HG03108 (cell line): ENCODE measurements around the gene AK4.
"Not testable (repeated sequence)": the region's sequence is repeated elsewhere in the genome, so short reads cannot be mapped to it uniquely, and the experiment has no call there.

Experiments
- ATAC-seq: cut with Tn5 transposase; IDR thresholded peaks from one replicate; pipeline ENCODE4 v1.9.1; 2021; ENCODE audit warnings: moderate library complexity; ENCODE audit not compliant: unreplicated experiment

The AK4 gene

DNA sequence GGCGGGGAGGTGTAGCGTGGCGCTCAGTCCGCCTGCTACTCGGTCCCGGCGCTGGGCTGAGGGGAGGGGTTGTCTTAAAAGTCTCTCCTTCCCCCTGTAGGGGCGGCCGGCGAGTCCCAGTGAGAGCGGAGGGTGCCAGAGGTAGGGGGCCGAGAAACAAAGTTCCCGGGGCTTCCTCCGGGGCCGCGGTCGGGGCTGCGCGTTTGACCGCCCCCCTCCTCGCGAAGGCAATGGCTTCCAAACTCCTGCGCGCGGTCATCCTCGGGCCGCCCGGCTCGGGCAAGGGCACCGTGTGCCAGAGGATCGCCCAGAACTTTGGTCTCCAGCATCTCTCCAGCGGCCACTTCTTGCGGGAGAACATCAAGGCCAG lies at the start of gene AK4:
Gene AK4, plus strand, starts transcription at position 26 of the 370 bp plus-strand sequence. Its CDS starts 205 bp downstream, at position 231.
- peak; percentile 5 for ATAC-seq

DNA sequence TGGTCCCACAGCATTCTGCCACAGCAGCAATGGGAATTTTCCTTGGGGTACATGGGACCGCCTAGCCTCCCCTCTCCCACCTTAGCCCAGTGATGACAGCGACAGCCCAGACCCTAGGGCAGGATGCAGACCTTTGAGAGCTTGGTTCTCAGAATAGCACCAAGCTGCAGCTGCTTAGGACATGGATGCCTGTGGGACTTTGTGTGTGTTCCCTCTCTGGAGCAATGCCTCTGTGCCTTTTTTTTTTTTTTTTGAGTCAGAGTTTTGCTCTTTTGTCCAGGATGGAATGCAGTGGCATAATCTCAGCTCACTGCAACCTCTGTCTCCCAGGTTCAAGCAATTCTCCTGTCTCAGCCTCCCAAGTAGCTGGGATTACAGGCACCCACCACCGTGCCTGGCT lies 44.2 kb upstream of the AK4 start:
- no peak for ATAC-seq

- ATAC-seq = no peak
These were observed 43.0 kb upstream of the AK4 start for GRCh38 chr1:65104854-65105534.

DNA sequence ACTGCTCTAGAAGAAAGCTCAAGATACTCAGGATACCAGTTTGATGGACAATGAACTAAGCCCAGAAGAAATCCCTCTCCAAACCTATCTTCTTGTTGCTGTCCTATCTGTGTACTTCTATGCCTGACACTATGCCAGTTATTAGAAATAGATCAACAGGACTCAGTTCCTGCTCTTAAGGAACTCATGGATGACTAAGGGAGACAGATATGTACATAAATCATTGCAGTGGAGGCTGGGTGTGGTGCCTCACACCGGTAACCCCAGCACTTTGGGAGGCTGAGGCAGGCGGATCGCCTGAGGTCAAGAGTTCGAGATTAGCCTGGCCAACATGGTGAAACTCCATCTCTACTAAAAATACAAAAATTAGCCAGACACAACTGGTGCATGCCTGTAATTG lies 42.4 kb upstream of the AK4 start:
- no peak for ATAC-seq

GRCh38 chr1:65108025-65108642 lies 39.9 kb upstream of the AK4 start:
- ATAC-seq = no peak

- ATAC-seq = no peak
These were observed 38.5 kb upstream of the AK4 start for GRCh38 chr1:65109487-65109886.

GRCh38 chr1:65112811-65113210 lies 35.2 kb upstream of the AK4 start:
- no peak for ATAC-seq

DNA sequence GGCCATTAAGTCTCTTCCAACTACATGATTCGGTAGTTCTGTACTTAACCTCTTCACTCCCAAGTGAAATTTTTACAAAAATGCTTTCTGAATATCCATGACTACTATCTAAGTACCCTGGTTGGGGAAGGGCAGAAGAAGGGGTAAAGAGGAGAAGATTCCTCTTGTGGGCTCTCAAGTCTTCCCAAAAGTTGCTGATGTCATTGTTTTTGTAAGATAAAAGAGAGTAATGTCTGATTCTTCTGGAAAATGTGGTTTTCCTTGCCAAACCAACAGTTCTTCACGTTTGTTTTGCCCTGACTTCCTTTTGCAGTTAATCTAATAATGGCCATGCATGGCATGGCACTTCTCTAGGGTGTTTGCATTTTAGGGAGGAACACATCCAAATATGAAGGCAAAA lies 34.7 kb upstream of the AK4 start:
- no peak for ATAC-seq

GRCh38 chr1:65114322-65114721 lies 33.7 kb upstream of the AK4 start:
- no peak for ATAC-seq

GRCh38 chr1:65119951-65120350 lies 28.1 kb upstream of the AK4 start:
- ATAC-seq = no peak

GRCh38 chr1:65129104-65129503 lies 18.9 kb upstream of the AK4 start:
- not testable (repeated sequence) for ATAC-seq

DNA sequence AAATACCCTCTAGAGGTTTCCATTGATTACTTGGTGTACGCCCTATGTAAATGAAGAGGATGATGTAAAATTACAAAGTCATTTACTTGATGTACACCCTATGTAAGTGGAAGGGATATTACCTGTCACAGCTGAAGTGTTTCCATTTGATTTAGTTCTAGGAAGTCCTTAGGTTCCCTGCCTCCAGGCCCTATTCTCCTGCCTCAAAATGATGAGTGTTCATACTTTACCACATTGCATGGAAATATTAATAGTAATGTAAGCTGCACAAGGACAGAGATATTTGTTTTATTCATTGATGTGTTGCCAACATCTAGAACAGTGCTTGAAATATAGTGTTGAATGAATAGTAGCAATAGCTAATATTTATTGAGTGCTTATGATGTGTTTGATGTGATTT lies 9.5 kb upstream of the AK4 start:
- no peak for ATAC-seq

GRCh38 chr1:65139793-65140192 lies 8.2 kb upstream of the AK4 start:
- not testable (repeated sequence) for ATAC-seq

DNA sequence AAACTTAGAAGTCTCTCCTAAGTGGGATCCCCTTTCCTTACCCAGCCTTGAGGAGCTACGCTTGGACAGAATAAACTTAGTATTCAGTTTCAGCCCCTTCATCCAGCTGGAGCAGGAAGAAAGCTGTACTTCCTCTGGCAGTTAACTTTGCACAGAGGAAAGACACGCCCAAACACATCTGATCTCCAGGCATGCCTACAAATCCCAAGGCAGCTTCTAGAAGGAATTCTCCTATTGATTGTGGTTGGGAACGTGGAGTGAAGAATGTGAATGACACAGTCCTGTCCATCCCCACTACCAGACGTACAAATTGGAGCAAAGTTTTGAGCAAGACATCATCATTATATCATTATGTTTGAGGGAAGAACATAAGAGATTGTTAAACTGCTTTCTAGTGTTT lies 6.6 kb upstream of the AK4 start:
- ATAC-seq = no peak

- no peak for ATAC-seq
These were observed 6.1 kb upstream of the AK4 start for GRCh38 chr1:65141918-65142317.

- ATAC-seq = not testable (repeated sequence)
These were observed 4.8 kb upstream of the AK4 start for GRCh38 chr1:65143112-65143658.

GRCh38 chr1:65146908-65147423 lies 1.0 kb upstream of the AK4 start:
- ATAC-seq = peak; percentile 6

- peak; percentile 53 for ATAC-seq
These were observed 402 bp upstream of the AK4 start for GRCh38 chr1:65147424-65148177.

- ATAC-seq = peak; percentile 49
These were observed 746 bp downstream of the AK4 start for GRCh38 chr1:65148548-65149350.

GRCh38 chr1:65149351-65150107 lies 1.5 kb downstream of the AK4 start:
- ATAC-seq = no peak
